Rectal smooth muscle tissue (tissue), 1 donor: ENCODE data around the gene CTSV.
"Not testable (repeated sequence)": the region's sequence is repeated elsewhere in the genome, so short reads cannot be mapped to it uniquely, and the experiment has no call there.

Experiments used
- H3K27ac ChIP-seq: one replicate; pipeline ENCODE4 v1.7.0; 2013; ENCODE audit warnings: low read depth, low read length, inconsistent platforms
- H3K27me3 ChIP-seq: one replicate; pipeline ENCODE4 v1.7.0; 2013; ENCODE audit warnings: low read length; ENCODE audit not compliant: control insufficient read depth, insufficient read depth
- H3K36me3 ChIP-seq: one replicate; pipeline ENCODE4 v1.7.0; 2013; ENCODE audit warnings: low read length; ENCODE audit not compliant: control insufficient read depth, insufficient read depth
- H3K4me1 ChIP-seq: one replicate; pipeline ENCODE4 v1.7.0; 2013; ENCODE audit warnings: low read length; ENCODE audit not compliant: control insufficient read depth, insufficient read depth
- H3K4me3 ChIP-seq: one replicate; pipeline ENCODE4 v1.7.0; 2013; ENCODE audit warnings: low read length
- H3K9ac ChIP-seq: one replicate; pipeline ENCODE4 v1.7.0; 2013; ENCODE audit warnings: low read length

The CTSV gene

DNA sequence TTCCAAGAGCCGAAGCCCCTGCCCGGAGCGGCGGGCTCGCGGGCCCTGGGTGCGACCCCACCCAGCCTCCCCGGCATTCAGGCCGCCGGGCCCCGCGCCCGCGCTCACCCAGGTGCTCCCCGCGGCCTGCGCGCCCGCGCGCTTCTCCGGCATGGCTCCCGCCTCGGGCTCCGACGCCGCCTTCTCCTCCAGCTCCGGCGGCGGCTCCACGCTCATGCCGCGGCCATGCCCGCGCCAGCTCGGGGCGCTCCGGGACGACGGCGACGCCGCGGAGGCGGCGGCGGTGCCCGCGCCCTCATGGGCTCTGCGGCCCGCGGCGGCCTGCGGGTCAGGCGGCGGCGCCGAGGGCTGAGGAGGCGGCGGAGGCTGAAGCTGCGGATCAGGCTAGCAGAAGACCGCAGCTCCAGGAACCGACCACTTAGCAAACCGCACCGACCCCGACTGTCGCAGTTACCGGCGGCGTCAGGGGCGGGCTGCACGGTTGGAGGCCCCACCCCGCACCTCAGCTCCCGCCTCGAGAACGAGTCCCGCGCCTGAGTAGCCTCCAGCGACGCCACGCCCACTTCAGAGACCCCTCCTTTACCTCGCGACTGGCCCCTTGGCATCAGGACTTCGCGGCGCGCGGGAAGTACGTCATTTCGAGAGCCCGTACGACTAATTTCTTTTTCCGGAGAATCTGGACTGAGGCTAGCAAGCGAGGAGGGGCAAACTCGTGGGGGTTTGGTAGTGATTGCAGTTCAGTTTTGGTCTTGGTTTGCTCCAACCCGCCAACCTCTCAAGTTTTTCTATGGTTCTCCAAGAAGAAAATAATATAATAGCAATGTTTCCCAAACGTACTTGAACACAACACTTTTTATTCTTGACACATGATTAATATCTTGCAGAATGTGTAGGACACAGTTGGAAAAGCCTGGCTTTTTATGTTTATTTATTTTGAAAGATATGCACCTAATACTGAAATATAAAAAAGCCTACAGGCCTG is 25.5 kb downstream of the CTSV start:
- H3K9ac ChIP-seq, H3K27me3 ChIP-seq, H3K4me1 ChIP-seq, H3K36me3 ChIP-seq: not testable (repeated sequence)
- H3K27ac ChIP-seq, result peak overlapping the region; percentile 79
- peak overlapping the region; percentile 68 for H3K4me3 ChIP-seq

DNA sequence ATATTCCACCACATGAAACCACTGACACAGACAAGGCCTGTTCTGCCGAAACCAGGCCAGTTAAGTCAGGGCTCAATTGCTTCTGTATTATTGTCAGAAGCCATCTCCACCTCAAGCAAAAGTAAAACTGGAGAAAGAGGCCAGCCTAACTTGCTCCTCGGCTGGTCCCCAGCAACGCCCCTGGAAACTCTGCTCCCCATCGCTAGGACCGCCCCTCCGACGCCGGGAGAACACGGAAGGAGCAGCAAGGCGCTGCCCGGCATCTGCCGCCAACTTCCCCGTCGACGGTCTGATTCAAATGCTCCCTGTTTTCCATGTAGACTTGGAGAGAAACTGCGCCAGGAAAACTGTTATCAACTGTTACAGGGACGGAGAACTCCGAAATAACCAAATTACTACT is 26.3 kb downstream of the CTSV start:
- not testable (repeated sequence) for H3K9ac ChIP-seq, H3K4me1 ChIP-seq, H3K36me3 ChIP-seq, H3K27me3 ChIP-seq
- peak overlapping the region; percentile 40 for H3K27ac ChIP-seq
- peak overlapping the region; percentile 68 for H3K4me3 ChIP-seq

DNA sequence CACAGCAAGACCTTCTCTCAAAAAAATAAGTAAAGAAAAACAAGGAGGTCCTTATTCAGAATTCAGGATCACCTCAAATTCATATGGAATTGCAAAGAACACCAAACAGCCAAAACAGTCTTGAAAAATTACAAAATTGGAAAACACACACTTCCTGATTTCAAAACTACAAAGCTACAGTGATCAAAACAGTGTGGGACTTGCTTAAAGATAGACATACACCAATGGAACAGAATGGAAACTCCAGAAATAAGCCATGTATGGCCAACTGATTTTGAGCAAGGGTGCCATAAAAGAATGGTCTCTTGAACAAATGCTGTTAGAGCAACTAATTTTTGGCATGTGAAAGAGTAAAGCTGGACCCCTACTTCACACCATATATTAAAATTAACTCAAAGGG is 36.7 kb downstream of the CTSV start:
- not testable (repeated sequence) for H3K9ac ChIP-seq

DNA sequence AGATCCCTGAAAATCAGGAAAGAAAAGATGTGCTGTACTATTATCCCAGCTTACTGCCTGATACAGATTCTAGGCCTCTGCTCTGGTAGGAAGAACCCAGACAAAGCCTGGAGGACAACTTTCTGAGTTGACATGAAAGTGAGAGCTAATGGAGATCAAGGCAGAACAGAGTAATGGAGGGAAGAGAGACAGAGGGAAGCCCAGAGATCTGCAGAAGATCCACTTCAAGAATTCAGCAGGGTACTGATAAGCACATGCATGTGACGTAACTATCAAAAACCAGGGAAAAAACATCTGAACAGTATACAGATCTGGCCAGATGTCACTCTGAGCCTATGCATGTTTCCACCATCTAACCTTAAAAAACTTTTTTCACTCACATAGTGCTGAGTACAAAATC is 37.6 kb downstream of the CTSV start:
- H3K4me1 ChIP-seq, H3K27ac ChIP-seq, H3K36me3 ChIP-seq, H3K4me3 ChIP-seq, H3K9ac ChIP-seq, H3K27me3 ChIP-seq: not testable (repeated sequence)

More for the DNA sequence above, 36.7 kb downstream of the CTSV start:
- H3K27me3 ChIP-seq, H3K36me3 ChIP-seq, H3K4me1 ChIP-seq, H3K27ac ChIP-seq, H3K4me3 ChIP-seq: not testable (repeated sequence)

DNA sequence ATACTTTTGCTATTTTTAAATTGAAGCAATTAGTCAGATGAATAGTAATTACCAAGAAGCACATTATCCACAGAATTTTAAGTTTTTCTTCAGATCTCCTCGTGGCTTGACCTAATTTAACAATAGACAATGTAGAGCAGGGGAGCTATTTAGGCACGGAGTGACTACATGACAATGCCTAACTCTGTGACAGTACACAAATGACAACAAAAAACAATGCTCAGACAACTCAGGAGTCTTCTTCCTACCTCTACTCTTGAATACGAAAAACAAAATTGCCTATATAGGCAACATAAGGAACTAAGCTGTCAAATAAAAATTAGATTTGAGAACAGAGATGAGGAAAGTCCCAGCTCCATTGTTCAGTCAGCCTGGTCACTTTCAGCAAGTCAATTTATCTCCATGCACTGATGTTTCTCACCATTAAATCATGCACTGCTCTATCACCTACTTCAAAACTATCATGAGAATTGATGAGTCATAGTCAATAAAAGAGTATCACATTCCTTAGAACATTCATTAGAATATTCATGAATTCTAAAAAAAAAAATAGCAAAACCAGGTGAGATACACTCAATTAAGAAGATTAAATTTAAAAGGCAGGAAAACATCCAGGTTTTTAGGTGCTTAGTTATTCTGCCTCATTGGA is 38.7 kb downstream of the CTSV start:
- not testable (repeated sequence) for H3K4me1 ChIP-seq, H3K27me3 ChIP-seq, H3K4me3 ChIP-seq, H3K9ac ChIP-seq, H3K27ac ChIP-seq, H3K36me3 ChIP-seq

- H3K4me3 ChIP-seq, H3K27me3 ChIP-seq, H3K36me3 ChIP-seq, H3K4me1 ChIP-seq, H3K27ac ChIP-seq, H3K9ac ChIP-seq: not testable (repeated sequence)
Measured at GRCh38 chr9:96999733-97000132, 39.2 kb downstream of the CTSV start.

DNA sequence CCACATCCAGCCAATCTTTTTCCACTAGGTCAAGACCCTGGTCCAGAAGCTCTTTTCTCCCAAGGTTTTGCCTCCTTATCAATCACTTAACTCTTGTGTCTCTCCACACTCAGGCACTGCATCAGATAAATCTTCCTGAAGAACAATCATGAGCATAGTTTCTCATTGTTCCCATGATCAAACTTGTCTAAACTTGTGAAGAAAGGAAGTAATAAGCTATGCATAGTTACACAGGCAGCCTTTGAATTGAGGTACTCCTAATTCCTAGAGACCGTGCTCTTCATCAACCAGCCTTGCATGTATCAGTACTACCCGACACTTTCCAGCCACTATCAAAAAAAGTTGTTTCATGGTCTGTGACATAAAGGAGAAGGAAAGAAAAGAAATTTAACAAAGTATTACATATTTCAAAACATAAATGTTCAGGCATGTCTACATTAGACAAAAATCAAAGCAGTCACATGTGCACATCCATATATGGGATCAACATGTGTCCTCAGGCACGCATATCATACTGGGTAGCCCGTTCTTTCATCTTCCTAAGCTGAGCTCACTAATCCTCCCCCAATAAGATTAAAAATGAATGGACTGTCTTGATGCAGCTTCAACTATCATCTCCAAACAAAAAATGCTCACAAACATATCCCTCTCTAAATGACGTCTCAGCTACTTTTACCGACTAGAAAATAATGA is 41.8 kb downstream of the CTSV start:
- H3K9ac ChIP-seq, result not testable (repeated sequence)

GRCh38 chr9:96994531-96995016 is 44.4 kb downstream of the CTSV start:
- H3K4me3 ChIP-seq, H3K27me3 ChIP-seq, H3K9ac ChIP-seq, H3K36me3 ChIP-seq, H3K27ac ChIP-seq, H3K4me1 ChIP-seq: not testable (repeated sequence)

More for the DNA sequence above, 41.8 kb downstream of the CTSV start:
- H3K36me3 ChIP-seq, H3K27me3 ChIP-seq, H3K4me3 ChIP-seq, H3K27ac ChIP-seq, H3K4me1 ChIP-seq: not testable (repeated sequence)

DNA sequence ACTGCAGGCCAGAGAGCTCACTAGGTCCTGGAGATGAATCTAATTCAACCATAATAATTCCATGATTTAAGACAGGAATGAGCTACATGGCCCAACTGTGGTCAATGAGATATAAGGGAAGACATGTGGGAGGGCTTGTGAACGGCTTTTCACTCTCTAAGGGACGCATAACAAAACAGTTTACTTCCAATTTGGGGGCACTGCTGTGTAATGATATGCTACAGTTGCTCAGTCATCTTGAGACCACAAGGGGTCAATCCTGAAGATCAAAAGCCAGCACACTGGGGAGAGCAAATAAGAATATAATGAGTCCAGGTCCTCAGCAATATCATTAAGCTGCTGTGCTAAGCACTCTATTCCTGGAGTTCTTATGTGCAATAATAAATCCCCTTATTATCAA is 46.6 kb downstream of the CTSV start:
- not testable (repeated sequence) for H3K27ac ChIP-seq, H3K4me3 ChIP-seq, H3K27me3 ChIP-seq, H3K36me3 ChIP-seq, H3K4me1 ChIP-seq, H3K9ac ChIP-seq

GRCh38 chr9:96989747-96990318 is 49.1 kb downstream of the CTSV start:
- not testable (repeated sequence) for H3K27ac ChIP-seq, H3K36me3 ChIP-seq, H3K4me1 ChIP-seq, H3K27me3 ChIP-seq, H3K9ac ChIP-seq, H3K4me3 ChIP-seq

DNA sequence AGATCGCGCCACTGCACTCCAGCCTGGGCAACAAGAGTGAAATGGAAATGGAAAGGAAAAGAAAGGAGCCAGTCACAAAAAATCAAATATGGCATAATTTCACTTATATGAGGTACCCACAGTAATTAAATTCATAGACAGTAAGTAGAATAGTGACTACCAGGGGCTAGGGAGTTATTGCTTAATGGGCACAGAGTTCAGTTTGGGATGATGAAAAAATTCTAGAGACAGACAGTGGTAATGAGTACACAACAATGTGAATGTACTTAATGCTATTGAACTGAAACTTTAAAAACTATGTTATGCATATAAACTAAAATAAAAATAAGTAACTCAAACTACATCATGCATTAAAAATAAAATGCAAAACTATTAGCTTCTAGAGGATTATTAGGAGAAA is 54.1 kb downstream of the CTSV start:
- H3K27me3 ChIP-seq, H3K9ac ChIP-seq, H3K36me3 ChIP-seq, H3K4me3 ChIP-seq, H3K27ac ChIP-seq, H3K4me1 ChIP-seq: not testable (repeated sequence)

DNA sequence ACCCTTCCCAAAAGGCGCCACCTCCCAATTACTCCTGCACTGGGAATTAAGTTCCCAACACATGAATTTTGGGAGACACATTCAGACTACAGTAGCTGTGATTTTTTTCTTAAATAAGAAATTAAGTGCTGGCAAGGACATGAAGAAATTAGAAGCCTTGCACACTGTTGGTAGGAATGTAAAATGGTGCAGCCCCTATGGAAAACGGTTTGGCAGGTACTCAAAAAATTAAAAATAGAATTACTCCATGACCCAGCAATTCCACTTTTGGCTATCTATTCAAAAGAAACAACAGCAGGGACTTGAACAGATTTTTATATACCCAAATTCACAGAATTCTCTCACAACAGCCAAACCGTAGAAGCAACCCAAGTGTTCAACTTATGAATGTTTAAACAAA is 54.8 kb downstream of the CTSV start:
- H3K36me3 ChIP-seq, H3K9ac ChIP-seq, H3K27ac ChIP-seq, H3K4me1 ChIP-seq, H3K4me3 ChIP-seq, H3K27me3 ChIP-seq: not testable (repeated sequence)
